Measurements from ENCODE around the gene SENP7. TPM values are rescaled to one million over a fixed set of nuclear protein-coding genes. Genes with fewer than 3 reads are reported as not detected.

SENP7 gene
- total and polyA plus RNA-seq, 12 donors, result 6.2 to 43.0 (median 12.4) TPM

DNA sequence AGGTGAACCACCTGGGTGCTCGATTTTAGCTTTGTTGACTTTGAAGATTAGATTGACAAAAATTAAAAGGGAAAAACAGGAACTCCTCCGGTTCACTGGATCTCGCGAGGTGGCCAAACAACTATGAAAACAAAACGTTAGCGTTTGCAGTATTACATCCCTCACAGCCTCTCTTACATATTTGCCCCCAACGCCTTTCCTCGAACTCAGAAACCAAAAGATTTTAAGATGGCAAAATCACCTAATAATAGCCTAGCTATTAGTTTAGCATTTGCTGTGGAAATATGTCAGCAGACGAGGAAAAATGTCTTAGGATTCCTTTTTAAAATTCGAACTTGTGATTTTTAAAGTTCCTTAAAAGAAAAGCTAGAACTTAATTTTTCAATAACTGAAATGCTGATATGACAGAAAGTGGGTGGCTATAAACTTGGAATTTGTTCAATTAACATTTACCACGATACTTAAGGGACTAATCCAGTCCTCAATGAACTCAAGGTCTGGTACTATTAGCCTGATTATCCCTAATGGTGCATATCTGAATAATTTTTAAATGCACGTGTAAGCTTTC is 491 bp upstream of the SENP7 start:
- Histone ChIP-seq H3K4me1 (replicated peaks in 1 of 2) (peaks cover 0 to 15% of the 10 kb centered on the region in 2 donors), H3K36me3 (replicated peaks in 1 of 2) (no peaks in the 10 kb centered on the region), H3K4me3 (peak overlapping the region in 3 of 4 donors; percentile 31 to 95 (median 51)), H3K27me3 (no peaks in the 10 kb centered on the region), H3K9me3 (replicated peaks in 1 of 3) (no peaks in the 10 kb centered on the region), H3K27ac (peak overlapping the region; percentile 73 to 99 (median 96))
- no peak for TF ChIP-seq POLR2A (IDR thresholded peaks at IDR 0.05)
- no peak for TF ChIP-seq CTCF (IDR thresholded peaks at IDR 0.05)
- intact Hi-C loops (cut with DNase I), result no loop called here
- 10 to 13% (median 11%) methylated on average over 12 of the region's 12 CpGs for WGBS, 4 donors
- no peak for DNase-seq

- TF ChIP-seq CTCF (IDR thresholded peaks at IDR 0.05) (no peak), POLR2A (IDR thresholded peaks at IDR 0.05) (no peak)
- whole genome bisulfite sequencing, 4 donors, result 0 to 1% (median 0%) methylated on average over 9 of the region's 9 CpGs
- Histone ChIP-seq H3K27me3 (no peaks in the 10 kb centered on the region), H3K36me3 (replicated peaks in 1 of 2) (no peaks in the 10 kb centered on the region), H3K4me3 (peak overlapping the region; percentile 31 to 95 (median 59)), H3K27ac (peak overlapping the region; percentile 73 to 99 (median 96)), H3K9me3 (replicated peaks in 1 of 3) (no peaks in the 10 kb centered on the region), H3K4me1 (replicated peaks in 1 of 2) (peaks cover 0 to 15% of the 10 kb centered on the region in 2 donors)
- intact Hi-C loops (cut with DNase I), result no loop called here
- no peak for DNase-seq
Measured at GRCh38 chr3:101512396-101512645, 691 bp downstream of the SENP7 start.

DNA sequence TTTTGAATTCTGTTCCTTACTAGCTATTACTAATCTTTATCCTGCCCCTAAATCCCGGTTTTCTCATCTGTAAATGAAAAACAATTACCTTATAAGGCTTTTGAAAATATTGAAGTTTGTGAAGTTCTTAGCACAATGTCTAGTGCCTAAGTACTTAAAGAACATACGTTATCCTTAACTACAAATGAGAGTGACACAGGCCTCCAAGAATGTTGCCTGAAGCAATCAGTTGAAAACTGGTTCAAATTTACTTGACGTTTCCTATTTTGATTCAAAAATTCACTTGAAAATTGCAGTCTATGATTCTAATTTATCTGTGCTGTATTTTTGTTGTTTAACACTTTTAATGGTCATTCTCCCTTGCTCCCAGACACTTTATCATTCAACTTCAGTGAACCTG is 3.2 kb downstream of the SENP7 start:
- Histone ChIP-seq H3K4me1 (replicated peaks in 1 of 2) (peaks cover 0 to 15% of the 10 kb centered on the region in 2 donors), H3K27me3 (no peaks in the 10 kb centered on the region), H3K4me3 (no peak overlapping the region), H3K9me3 (replicated peaks in 1 of 3) (no peaks in the 10 kb centered on the region), H3K36me3 (replicated peaks in 1 of 2) (no peaks in the 10 kb centered on the region), H3K27ac (no peak overlapping the region)
- no peak for DNase-seq
- intact Hi-C loops (cut with DNase I), result no loop called here
- WGBS, 4 donors, result 85 to 89% (median 87%) methylated on average over 3 of the region's 3 CpGs
- TF ChIP-seq CTCF (IDR thresholded peaks at IDR 0.05), result no peak
- no peak for TF ChIP-seq POLR2A (IDR thresholded peaks at IDR 0.05)

- Histone ChIP-seq H3K27me3 (no peaks in the 10 kb centered on the region), H3K27ac (no peak overlapping the region), H3K36me3 (replicated peaks in 1 of 2) (no peaks in the 10 kb centered on the region), H3K4me3 (no peak overlapping the region), H3K9me3 (replicated peaks in 1 of 3) (no peaks in the 10 kb centered on the region), H3K4me1 (replicated peaks in 1 of 2) (peaks cover 0 to 15% of the 10 kb centered on the region in 2 donors)
- 58 to 92% (median 84%) methylated on average over 3 of the region's 3 CpGs for WGBS, 4 donors
- intact Hi-C loops (cut with DNase I), result no loop called here
- DNase-seq, result no peak
- TF ChIP-seq POLR2A (IDR thresholded peaks at IDR 0.05), result no peak
- TF ChIP-seq CTCF (IDR thresholded peaks at IDR 0.05), result no peak
Measured at GRCh38 chr3:101509281-101509680, 3.7 kb downstream of the SENP7 start.
